ENCODE measurements around the gene ZNF296. TPM values are rescaled to one million over a fixed set of nuclear protein-coding genes. Genes with fewer than 3 reads are reported as not detected.

ZNF296 gene
- total and polyA plus RNA-seq, 2 of the 8 experiments (the other 6 are each of a cell fraction or from before 2014, with no cell fraction given) = 2.7 to 7.5 TPM

- H3K23me2 ChIP-seq (ENCODE audit: low read depth, low read length) = no peaks in the 10 kb centered on the region
- no peak overlapping the region for H2BK120ac ChIP-seq (replicated peaks; ENCODE audit: low read depth, low read length)
- H3K4me1 ChIP-seq (replicated peaks in 1 of 4; ENCODE audit: control insufficient read depth in 3 of 4, insufficient read depth in 4 of 4, low read length in 3 of 4) = no peaks in the 10 kb centered on the region
- no peak overlapping the region for H3K4me2 ChIP-seq (ENCODE audit: insufficient read depth in 1 of 2, low read depth in 2 of 2, low read length in 2 of 2)
- FAIRE-seq (no peak), DNase-seq (ENCODE audit: low read depth in 1 of 2, low spot score in 2 of 2) (no peak)
- H3K9me3 ChIP-seq (ENCODE audit: insufficient read depth in 2 of 2, low read depth in 1 of 2, low read length in 1 of 2) = no peaks in the 10 kb centered on the region; a peak in 1 of 4 replicates
- ChIA-PET CTCF (ENCODE audit: partially characterized antibody) (interaction anchor here (0.6 to 1.2 kb wide), 7 partner anchors 7 to 116 kb away, joined by 3 to 5 read pairs (median 3); partner anchors contain the start of gene CLASRP), POLR2A (ENCODE audit: partially characterized antibody) (interaction anchor here (1.5 to 6.9 kb wide), 6 partner anchors 10 to 73 kb away, joined by 3 to 61 read pairs (median 5); partner anchors contain the start of genes CLASRP, GEMIN7 and ZNF296)
- H2AFZ ChIP-seq (ENCODE audit: low read length) = no peak overlapping the region
- H3K4me3 ChIP-seq (ENCODE audit: extremely low read depth in 1 of 4, insufficient read depth in 2 of 4, low read depth in 3 of 4, low read length in 4 of 4) = no peak overlapping the region
- H2BK5ac ChIP-seq (ENCODE audit: low read depth, low read length) = peak overlapping the region; percentile 66
- no peak overlapping the region for H3K56ac ChIP-seq (replicated peaks; ENCODE audit: insufficient read length, low read depth, low read length)
- H3K36me3 ChIP-seq (ENCODE audit: control insufficient read depth in 2 of 4, insufficient read depth in 4 of 4, low read length in 3 of 4) = peaks cover 5 to 56% (median 27%) of the 10 kb centered on the region in 4 experiments; a peak in 7 of 8 replicates
- H3K23ac ChIP-seq (ENCODE audit: insufficient read length) = no peak overlapping the region
- H3K4ac ChIP-seq (replicated peaks; ENCODE audit: insufficient read length, low read depth, low read length) = no peak overlapping the region
- H4K8ac ChIP-seq (ENCODE audit: extremely low read depth, insufficient read depth, low read length) = no peak overlapping the region
- H3K27ac ChIP-seq (ENCODE audit: low read depth, low read length) = no peak overlapping the region
- no peaks in the 10 kb centered on the region; a peak in 1 of 4 replicates for H3K79me2 ChIP-seq (ENCODE audit: control insufficient read depth in 1 of 2, insufficient read depth in 2 of 2, low read length in 2 of 2)
- H2BK12ac ChIP-seq (ENCODE audit: low read depth, low read length) = no peak overlapping the region
- H2BK20ac ChIP-seq (ENCODE audit: low read length) = no peak overlapping the region
- no peak overlapping the region for H3K18ac ChIP-seq (ENCODE audit: extremely low read depth, low read length)
- 92% methylated on average over 35 of the region's 38 CpGs; no CpG with 5 or more reads in 1 of the 2 experiments for WGBS, 2 experiments (ENCODE audit: extremely low coverage in 1 of 2, insufficient coverage in 1 of 2, insufficient read length in 1 of 2, insufficient replicate concordance in 2 of 2, low coverage in 1 of 2, low lambda C conversion rate in 2 of 2, missing lambda C conversion rate in 1 of 2)
- no peak overlapping the region for H3K14ac ChIP-seq (ENCODE audit: insufficient read length)
- peaks cover 7% of the 10 kb centered on the region in 2 experiments for H4K20me1 ChIP-seq (replicated peaks in 1 of 2; ENCODE audit: control insufficient read depth in 1 of 2, insufficient read depth in 2 of 2, low read length in 2 of 2)
- no peaks in the 10 kb centered on the region for H3K79me1 ChIP-seq (ENCODE audit: low read depth, low read length)
- H3K9ac ChIP-seq (replicated peaks in 1 of 4; ENCODE audit: extremely low read depth in 1 of 4, low read depth in 3 of 4, low read length in 3 of 4) = no peak overlapping the region
- H2AK5ac ChIP-seq (ENCODE audit: low read depth, low read length) = no peak overlapping the region
- H2BK15ac ChIP-seq (ENCODE audit: low read length) = no peak overlapping the region
- no peaks in the 10 kb centered on the region for H3K27me3 ChIP-seq (replicated peaks in 1 of 4; ENCODE audit: control insufficient read depth in 3 of 4, extremely low read depth in 1 of 4, insufficient read depth in 3 of 4, low read length in 3 of 4)
- no peak overlapping the region for H4K91ac ChIP-seq (replicated peaks; ENCODE audit: insufficient read length, low read length)
- no peak overlapping the region for H4K5ac ChIP-seq (ENCODE audit: insufficient read length, low read depth, low read length)
- no peak for TF ChIP-seq ATF3 (IDR thresholded peaks at IDR 0.05; ENCODE audit: insufficient read depth, low read depth, low read length)
- TF ChIP-seq CBX5 (IDR thresholded peaks at IDR 0.05; ENCODE audit: low read depth, low read length) = no peak
- no peak for TF ChIP-seq CTCF (IDR thresholded peaks at IDR 0.05; ENCODE audit: control extremely low read depth in 1 of 3, insufficient read depth in 1 of 3, low read depth in 1 of 3, low read length in 3 of 3)
- no peak for TF ChIP-seq HDAC2 (IDR thresholded peaks at IDR 0.05; ENCODE audit: borderline replicate concordance in 1 of 2, low read depth in 2 of 2, low read length in 2 of 2)
- TF ChIP-seq GABPA (IDR thresholded peaks at IDR 0.05; ENCODE audit: borderline replicate concordance, insufficient read depth, low read length) = no peak
- no peak for TF ChIP-seq SIN3A (conservative IDR thresholded peaks at IDR 0.05 in 1 of 2, IDR thresholded peaks at IDR 0.05 in 1 of 2; ENCODE audit: low read depth in 1 of 2, low read length in 2 of 2)
- no peak for TF ChIP-seq PHF8 (conservative IDR thresholded peaks at IDR 0.05; ENCODE audit: low read depth, low read length)
Measured at GRCh38 chr19:45066921-45067661, 9.2 kb downstream of the ZNF296 start.

Measured in H1 (cell line).